COLO668 (cell line): ENCODE data around the gene NPL.

Source experiments
- DNase-seq: peaks from one replicate; lab custom pipeline; 2025; ENCODE audit not compliant: unreplicated experiment; lab: John Stamatoyannopoulos, UW

Gene NPL, protein sequence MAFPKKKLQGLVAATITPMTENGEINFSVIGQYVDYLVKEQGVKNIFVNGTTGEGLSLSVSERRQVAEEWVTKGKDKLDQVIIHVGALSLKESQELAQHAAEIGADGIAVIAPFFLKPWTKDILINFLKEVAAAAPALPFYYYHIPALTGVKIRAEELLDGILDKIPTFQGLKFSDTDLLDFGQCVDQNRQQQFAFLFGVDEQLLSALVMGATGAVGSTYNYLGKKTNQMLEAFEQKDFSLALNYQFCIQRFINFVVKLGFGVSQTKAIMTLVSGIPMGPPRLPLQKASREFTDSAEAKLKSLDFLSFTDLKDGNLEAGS

DNA sequence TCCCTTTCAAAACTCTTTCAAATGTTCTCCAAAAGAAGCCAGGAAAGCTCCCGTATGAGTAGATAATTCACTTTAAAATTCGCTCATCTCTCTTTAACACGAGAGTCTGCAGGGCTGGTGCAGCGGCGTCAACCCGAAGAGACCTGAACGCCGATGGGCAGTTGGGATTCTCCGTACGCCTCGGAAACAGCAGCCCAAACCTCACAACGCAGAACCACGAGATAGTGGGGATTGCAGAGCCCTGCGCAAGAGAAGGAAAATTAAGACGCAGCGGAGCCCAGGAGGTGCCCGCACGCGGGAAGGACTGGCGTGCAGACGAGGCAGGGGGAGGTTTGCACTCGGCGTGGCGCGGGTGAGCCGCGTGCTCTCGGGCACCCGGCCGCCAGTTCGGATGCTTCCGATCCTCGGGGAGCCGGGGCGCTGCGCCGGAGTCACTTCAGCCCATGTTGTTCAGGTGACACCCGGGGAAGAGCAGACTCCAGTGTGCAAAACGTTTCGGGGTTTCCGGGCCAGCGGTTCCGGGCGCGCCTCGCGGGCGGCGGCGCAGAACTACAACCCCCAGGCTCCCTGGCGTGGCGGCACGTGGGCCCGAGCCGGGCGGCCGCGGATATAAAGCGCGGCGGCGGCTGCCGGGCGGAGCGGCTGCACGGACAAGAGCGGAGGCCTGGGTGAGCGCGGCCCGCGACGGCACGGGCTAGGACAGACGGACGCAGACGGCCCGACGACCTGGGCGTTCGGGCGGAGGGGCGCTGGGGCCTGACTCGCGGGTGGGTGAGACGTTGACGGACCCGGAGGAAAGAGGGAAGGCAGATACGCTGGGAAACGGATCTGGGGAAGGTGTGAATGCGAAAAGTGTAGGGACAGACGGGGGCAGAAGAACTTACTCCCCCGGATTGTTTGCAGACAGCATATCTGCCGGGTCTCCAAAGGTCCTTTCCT, at the start of gene NPL:
Gene NPL (plus strand): TSS at position 636 of the 939 bp plus-strand sequence. CDS start 4,599 bp downstream, outside the sequence.
- DNase-seq = peak; percentile 94

DNA sequence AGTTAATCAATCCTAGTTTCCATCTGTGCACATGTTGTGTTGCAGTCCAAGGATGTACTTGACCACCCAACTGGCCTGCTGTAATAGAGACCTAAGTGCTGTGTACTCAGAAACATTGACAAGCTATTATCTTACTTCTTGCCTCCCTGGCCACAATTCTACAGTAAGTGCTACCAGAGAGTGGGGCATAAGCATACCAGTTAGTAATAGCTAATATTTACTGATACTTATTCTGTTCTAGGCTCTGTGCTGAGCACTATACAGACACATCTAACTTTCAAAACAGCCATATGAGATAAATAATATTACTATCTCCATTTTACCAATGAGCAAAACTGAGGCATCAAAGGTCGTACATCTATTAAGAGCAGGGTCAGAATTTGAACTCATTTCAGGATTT, 49.5 kb upstream of the NPL start:
- no peak for DNase-seq

DNA sequence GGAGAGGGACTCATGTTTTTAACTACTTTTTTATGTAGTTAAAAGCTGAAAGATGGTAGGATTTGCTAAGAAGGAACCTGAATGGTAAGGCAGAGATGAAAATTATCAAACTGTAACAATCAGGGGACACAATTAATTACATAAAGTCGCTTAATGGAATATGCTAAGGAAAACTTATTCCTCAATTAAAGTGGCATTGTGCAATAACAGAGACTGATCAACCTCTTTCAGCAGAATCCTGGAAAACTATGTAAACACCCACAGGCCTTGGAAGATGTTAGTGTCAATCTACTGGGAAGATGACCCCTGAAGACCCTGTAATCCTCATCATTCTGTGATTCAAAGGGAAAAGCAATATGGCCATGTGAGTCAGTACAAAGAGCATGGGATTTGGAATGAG, 46.8 kb upstream of the NPL start:
- no peak for DNase-seq

DNA sequence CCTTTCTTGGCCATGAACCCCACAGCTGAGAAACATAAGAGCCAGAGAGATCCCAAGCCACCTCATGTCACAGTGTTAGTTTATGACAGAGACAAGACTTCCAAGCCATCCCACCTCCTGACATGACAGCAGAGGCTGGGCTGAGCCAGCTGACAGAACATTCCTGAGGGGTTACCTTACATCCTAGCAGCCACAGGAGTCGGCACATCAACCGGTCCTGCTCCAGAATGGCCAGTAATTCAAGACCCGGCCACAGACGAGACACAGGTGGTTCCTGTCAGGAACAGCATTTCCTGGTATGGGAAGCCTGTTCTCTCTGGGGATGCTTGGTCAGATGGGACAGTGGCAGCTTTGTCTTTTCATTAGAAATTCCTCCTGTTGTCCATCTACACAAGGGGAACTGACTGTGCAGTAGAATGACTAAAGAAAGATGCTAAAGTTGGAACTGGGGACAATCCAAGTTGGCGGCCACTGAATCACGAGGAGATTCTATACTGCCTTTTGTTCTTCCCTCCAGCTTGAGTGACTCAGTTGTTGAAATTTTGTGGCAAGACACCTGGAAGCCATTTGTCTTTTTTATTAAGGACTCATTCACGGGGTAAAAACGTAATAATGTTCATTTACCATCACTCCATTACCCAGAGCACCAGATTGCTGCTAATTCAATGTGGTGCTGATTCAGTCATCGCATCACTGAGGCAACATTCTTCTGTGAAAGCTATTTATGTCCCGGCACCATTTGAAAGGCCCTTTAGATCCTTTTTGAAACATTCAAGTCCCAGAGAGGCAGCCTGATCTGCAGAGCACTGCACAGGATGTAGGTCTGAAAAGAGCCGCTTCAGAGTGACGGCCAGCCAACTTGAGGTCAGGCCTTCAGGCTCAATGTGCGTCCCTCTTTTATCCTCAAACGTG, 37.2 kb upstream of the NPL start:
- no peak for DNase-seq

DNA sequence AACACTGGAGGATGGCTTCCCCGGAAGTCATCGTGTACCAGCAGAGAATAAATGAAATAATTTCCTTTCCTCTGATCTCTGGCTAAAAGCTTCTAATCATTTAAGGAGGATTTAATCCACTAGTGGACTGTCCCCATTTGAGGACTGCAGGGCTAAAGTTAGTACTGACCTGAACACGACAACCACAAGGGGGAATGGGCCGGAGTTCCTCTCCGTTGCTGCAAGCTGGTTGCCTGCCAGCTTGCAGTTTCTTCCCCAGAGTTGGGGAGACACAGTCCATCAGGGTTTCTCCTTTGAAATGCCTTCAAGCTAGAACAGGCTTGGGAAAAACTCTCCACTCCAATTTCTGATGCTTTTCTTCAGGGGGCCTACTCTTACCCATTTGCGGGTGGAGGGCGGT, 35.5 kb upstream of the NPL start:
- no peak for DNase-seq

DNA sequence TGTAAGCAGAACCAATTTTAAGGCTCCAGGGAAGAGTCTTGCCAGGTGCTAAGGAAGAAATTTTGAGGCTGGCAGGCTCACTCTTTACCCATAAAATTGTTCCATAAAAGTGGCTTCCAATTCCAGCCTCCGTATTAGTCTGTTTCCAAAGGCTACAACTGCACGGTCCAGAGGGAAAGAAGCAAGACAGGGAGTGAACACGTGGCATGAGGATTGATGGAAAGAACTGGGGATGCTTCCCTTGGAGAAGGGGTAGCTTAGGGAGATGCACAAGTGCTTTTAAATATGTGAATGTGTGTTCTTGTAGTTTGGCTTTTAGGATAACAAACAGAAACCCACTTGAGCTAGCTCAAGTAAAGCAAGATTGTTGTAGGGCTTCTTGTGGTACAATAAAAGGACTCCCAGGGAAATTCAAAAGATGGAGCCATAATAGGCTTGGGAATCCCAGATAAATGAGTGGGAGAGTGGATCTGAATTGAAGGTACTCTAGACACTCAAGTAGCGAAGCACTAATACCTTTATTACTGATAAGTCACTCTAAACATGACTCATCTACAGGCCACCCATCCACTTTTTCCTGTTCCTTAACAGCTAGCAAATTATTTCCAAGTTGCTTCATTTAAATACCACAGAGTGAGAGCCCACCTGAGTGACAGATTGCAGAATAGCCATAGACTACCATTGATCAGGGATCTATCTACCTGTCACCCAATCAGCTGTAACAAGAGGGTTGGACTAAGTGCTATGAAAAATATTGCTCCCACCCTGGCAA, 34.8 kb upstream of the NPL start:
- DNase-seq = no peak

DNA sequence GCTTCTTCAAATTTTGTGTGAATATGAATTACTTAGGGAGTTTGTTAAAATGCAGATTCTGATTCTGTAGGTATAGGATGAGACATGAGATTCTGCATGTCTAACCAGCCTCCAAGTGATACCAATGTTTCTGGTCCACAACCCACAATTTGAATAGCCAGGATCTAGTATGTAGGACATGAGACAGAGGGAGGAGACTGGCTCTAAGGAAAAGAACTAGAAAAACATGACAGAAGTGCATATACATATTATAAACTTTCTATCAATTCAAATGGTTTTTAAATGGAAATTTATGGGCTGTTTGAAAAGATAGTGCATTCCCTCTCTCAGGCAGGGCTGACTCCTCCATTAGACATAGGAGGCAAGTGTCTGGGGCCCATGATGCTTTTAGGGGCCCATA, 33.9 kb upstream of the NPL start:
- no peak for DNase-seq

DNA sequence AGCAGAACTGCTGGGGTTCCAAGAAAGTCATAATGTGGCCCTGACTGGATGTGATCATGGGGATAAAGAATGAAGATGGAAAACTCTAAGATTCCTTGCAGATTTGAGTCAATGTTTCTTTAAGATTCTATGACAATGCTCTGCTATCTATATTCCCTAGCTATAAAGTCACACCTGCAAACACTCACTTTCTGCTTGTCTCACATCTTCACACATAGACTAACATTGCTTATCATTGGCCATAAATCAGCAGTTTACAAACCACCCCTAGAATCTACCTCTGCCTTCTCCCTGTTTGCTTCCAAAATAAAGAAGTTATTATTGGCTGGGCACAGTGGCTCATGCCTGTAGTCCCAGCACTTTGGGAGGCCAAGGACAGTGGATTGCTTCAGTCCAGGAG, 33.1 kb upstream of the NPL start:
- no peak for DNase-seq

DNA sequence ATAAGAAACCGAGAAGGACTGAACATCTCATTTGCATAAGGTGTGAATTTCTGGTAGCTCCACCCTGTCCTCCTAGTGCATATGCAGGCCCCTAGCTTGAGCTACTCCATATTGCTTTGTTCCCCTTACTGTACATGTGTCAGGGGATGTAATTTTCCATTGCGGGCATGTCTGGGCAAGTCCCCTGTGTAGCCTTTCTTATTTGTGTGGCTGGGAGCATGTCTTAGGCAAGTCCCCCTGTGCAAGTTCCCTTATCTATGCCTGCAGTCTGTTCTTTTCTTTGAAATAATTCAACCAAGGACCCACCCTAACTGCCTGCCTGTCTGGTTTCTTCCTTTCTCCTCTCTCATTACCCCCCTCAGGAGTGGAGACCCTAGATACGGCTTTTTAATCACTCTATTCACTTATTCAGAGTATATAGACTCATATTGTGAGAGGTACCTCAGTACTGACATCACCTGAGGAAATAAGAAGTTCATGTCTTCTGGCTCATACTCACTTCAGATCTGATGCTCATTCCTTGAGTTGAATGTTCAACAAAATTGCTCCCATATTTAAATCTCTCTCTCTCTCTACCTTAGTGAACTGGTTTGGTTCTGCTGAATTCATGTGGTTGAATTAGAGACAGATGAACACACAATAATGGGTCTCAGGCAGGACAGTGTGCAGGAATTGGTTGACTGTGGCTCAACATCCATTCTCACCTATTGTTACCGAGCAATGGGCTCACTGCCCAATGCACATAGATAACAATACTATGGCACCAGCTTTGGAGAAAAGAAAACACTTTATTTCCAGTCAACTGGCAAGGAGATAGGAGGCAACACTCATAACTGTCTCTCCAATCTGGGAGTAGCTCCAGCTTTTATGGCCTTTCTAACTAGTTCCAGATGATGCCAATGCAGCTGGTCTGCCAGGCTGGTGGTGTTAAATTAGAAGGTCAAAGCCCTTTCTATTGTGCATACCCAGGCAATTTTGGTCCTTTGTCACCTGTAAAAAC, 27.9 kb upstream of the NPL start:
- DNase-seq = no peak

DNA sequence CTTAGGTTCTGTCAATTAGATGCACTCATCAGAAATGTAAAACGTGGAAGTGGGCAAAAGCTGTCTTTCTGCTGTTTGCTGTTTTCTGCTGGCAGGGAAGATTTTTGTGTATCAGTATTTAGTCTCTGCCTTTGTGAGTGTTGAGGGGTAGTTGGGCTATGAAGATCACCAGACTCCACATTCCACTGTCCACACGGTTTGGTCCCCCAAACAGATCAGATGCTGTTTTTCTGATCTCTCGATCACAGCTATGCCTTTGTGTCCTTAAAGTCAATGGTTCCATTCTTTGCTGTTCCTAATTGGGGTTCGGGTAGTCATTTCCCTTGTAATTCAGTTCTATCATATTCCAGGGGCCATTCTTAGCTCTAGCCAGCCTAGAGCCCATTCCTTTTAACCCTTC, 27.0 kb upstream of the NPL start:
- DNase-seq = no peak

DNA sequence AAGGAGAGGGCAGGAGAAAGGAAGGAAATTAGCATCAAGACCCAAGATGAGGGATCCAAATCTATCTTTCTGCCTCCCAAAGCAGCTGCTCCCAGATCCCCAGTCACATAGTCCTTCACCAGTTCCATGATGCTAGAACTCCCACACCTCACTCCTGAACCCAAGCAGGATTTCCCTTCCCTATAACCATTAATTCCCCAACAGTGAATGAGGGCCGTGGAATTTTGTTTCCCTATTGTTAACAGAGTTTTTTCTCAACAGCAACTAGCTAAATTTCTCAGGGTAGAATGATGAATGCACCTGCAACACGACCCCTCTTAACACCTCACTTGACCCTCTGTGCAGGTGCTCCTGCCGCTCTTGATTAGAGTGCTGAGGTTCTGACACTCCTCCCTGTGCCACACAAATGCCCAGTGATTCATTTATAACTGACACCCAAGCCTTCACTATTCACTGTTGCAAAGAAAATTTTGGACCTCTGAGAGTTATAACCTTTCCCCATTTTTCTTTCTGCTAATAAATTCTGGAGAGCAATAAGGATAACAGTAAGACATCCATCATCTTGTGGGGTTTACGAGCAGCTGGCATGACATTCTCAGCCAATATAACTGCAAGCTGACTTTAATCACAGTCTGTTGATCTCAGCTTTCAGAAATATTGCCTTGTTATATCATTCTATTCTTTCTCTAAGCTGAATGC, 25.4 kb upstream of the NPL start:
- no peak for DNase-seq

DNA sequence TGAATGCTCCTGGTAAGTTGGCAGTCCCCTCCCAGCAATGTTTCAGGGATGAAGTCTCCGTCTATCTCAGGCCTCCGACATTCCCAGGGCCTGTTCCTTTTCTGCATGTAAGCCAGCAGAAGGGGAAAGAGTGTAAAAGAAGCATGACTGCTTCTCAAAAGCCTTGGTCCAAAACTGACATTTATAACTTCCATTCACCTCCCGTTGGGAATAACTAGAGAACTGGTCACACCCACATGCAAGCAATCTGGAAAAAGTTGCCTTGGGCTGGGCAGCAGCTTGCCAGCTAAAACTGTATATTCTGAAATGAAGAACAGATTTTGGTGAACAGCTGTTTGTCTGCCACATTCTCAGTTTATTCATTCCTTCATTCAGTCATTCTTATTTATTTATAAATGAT, 24.2 kb upstream of the NPL start:
- DNase-seq = no peak

DNA sequence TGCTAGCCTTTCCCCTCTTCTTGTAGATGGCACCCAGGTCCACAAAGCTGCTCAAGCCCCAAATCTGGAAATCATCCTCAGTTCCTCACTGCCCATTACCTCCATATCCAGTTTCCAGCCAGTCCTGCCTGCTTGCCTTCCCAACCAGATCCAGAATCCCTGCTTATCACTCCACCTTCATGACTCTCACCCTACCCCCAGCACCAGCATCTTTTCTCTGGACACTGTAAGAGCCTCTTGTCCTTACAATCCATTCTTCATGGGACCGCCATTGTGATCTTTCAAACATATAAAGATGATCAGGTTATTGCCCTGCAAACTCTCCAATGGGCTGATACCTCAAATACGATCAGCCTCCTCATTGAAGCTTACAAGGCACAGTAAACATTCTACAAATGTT, 23.5 kb upstream of the NPL start:
- no peak for DNase-seq

DNA sequence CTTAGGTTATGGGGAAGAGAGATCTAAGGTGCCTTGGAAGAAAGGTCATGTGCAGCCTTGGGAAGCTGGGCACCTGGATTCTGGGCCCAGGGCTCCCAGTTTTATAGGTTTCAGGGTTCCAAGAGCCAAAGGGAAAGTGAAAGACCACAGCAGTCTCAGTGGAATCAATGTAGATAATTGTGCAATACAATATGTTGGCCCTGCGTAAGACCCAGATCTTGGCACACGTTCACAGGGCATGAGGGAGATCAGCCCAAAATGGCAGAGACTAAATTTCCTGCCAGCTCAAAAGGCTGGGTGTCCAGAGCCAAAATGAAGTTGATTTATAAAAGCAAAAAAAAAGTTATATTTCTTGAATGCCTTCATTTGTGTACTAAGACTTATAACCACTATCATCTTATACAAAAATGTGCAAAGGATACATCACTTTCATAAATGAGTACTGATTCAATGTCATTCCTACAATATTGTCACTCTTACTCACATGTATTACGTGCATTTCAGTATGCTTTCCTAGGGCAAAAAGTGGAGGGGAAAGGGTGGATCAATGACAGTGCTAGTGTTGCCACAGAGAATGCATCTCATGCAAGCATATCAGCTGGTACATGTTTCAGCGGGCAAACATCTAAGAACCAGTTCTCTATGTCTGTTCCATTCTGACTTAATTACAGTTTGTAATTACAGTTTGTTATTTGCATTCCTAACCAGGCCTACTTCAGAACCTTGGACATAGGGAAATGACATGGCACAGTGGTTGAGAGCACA, 22.5 kb upstream of the NPL start:
- DNase-seq = no peak

DNA sequence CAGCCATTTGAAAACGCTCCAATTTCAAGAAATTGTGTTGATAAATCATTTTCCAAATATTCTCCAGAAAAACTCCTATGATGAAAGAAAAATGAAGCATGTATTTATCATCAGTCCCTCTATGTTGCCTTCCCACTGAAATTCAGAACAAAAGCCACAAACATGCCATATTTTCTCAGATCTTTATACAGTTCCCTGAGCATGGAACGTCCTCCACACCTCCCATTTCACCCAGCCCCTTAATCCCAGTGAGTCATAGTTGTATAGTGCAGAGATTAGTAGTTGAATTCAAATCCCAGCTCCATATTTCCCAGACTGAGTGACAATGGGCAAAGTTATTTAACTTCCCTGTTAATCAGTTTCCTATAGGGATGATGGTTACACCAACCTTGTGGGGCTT, 20.6 kb upstream of the NPL start:
- DNase-seq = no peak

DNA sequence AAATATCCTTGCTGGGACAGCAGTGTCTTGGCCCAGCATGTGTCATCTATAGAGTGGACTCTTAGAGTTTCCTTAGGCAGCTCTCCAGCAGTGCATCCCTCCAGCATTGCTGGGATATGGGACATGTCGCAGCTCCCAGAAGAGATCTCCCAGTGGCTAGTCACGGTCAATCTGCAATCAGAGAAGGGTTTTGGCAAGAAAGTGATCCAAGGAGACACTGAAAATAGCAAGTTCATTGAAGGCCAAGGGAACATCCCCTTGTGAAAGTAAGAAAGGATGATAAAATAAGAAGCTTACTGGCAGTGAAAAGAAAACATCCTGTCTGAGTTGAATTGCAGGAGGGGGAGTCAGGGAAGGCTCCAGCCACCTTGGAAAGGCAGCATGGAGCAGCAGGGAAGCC, 19.3 kb upstream of the NPL start:
- DNase-seq = no peak

DNA sequence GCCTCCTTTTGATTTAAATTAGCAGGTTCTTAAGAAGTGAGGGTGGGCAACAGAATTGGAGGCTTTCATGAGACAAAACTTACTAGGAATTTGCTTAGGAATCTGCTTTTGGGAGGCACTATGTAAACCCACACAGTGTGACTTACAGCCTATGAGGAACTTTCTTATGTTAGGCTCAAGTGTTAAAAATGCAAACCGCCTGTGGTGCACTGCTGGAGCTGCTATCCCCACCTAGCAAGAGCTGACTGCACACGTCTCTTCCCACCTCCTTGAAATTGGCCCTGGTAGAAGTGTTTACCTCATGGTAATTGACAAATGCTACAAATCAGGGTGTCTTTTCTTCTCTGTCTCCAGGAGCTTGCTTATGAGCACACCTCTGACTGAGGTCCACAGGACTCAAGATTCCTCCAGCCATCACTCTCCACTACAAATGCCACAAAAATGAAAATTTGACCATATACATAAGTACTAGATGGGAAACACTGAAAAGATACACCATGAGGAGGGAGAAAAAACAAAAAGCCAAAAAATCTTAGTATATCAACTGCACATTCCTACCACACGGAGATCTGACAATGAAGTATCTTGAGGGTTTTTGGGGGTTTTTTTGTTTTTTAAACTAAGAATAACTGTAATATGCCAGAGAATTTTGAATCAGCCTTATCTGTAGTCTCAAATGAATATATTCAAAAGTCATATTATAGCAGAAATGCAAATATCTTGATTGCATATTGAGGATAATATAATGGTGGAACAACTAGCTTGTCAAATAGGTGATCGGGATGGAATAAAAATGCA, 18.2 kb upstream of the NPL start:
- no peak for DNase-seq
